IMR-90 (cell line): ENCODE measurements around the gene DCAF6. TPM values are rescaled to one million over a fixed set of nuclear protein-coding genes. Genes with fewer than 3 reads are reported as not detected.

Source experiments
- ATAC-seq: fragments of 200-7000 bp; cut with Tn5 transposase; 2 replicates; pipeline ENCODE4 v1.9.1; 2020; ENCODE audit warnings: low read depth, mild to moderate bottlenecking, moderate library complexity
- BruUV-seq: library from RNA; stranded (reverse); fragments of 400-500 nt; replicated peaks from 2 replicates; lab custom pipeline; 2021; lab: Mats Ljungman, UMichigan
- CTCF ChIA-PET: fragments of 300-600 bp; formaldehyde crosslinking; extraction: SDS; loops from one replicate; lab custom pipeline; 2021; ENCODE audit warnings: antibody characterized with exemption; lab: Yijun Ruan, JAX
- POLR2A ChIA-PET: fragments of 300-600 bp; sonication (Branson Sonifier 250); formaldehyde crosslinking; loops from one replicate; lab custom pipeline; 2022; ENCODE audit warnings: antibody characterized with exemption; ENCODE audit not compliant: unreplicated experiment; lab: Charles Lee
- DNase-seq: peaks from one replicate; pipeline ENCODE4 v3.0.0; 2013
- H2AFZ ChIP-seq: replicated peaks from 2 replicates; pipeline ENCODE3; 2013; ENCODE audit warnings: low read length, mild to moderate bottlenecking; ENCODE audit not compliant: poor library complexity
- H2AK5ac ChIP-seq: 2 replicates; pipeline ENCODE4 v1.6.1; 2013; ENCODE audit warnings: low read depth, low read length, inconsistent platforms
- H2AK9ac ChIP-seq: replicated peaks from 2 replicates; pipeline ENCODE3; 2013; ENCODE audit warnings: mild to moderate bottlenecking, low read depth, low read length, moderate library complexity; ENCODE audit not compliant: poor library complexity
- H2BK120ac ChIP-seq: 2 replicates; pipeline ENCODE4 v1.6.1; 2013; ENCODE audit warnings: low read depth, low read length, inconsistent platforms
- H2BK15ac ChIP-seq: 3 replicates; pipeline ENCODE4 v1.6.1; 2013; ENCODE audit warnings: low read depth, low read length, inconsistent platforms
- H2BK20ac ChIP-seq: 2 replicates; pipeline ENCODE4 v1.6.1; 2013; ENCODE audit warnings: low read depth, mild to moderate bottlenecking, inconsistent platforms, low read length, moderate library complexity
- H2BK5ac ChIP-seq: 2 replicates; pipeline ENCODE4 v1.6.1; 2013; ENCODE audit warnings: mild to moderate bottlenecking, low read depth, low read length, inconsistent platforms; ENCODE audit not compliant: poor library complexity, severe bottlenecking
- H3K14ac ChIP-seq: replicated peaks from 2 replicates; pipeline ENCODE4 v1.6.1; 2013; ENCODE audit warnings: low read depth, low read length, inconsistent platforms
- H3K18ac ChIP-seq: 2 replicates; pipeline ENCODE4 v1.6.1; 2013; ENCODE audit warnings: low read depth, low read length, control low read depth
- H3K23ac ChIP-seq: 2 replicates; pipeline ENCODE4 v1.6.1; 2013; ENCODE audit warnings: low read depth, low read length, inconsistent platforms
- H3K27ac ChIP-seq: 2 replicates; pipeline ENCODE4 v1.5.1; 2013; ENCODE audit warnings: mild to moderate bottlenecking, control low read depth, low read length; ENCODE audit not compliant: insufficient read depth
- H3K27me3 ChIP-seq: 2 replicates; pipeline ENCODE4 v1.6.1; 2013; ENCODE audit warnings: low read length; ENCODE audit not compliant: control insufficient read depth, insufficient read depth
- H3K36me3 ChIP-seq: 2 replicates; pipeline ENCODE4 v1.6.1; 2013; ENCODE audit warnings: low read length, mixed read lengths; ENCODE audit not compliant: control insufficient read depth, insufficient read depth
- H3K4ac ChIP-seq: 2 replicates; pipeline ENCODE4 v1.6.1; 2013; ENCODE audit warnings: low read depth, low read length, inconsistent platforms
- H3K4me1 ChIP-seq: 2 replicates; pipeline ENCODE4 v1.6.1; 2013; ENCODE audit warnings: low read length, mixed read lengths; ENCODE audit not compliant: control insufficient read depth, insufficient read depth
- H3K4me2 ChIP-seq: 2 replicates; pipeline ENCODE4 v1.6.1; 2013; ENCODE audit warnings: low read depth, mild to moderate bottlenecking, control low read depth, low read length, moderate library complexity
- H3K4me3 ChIP-seq: 2 replicates; pipeline ENCODE4 v1.5.1; 2013; ENCODE audit warnings: low read depth, mild to moderate bottlenecking, control low read depth, low read length, moderate library complexity; ENCODE audit not compliant: insufficient read depth
- H3K56ac ChIP-seq: 2 replicates; pipeline ENCODE4 v1.6.1; 2013; ENCODE audit warnings: low read length, inconsistent platforms; ENCODE audit not compliant: insufficient read depth; ENCODE audit errors: extremely low read depth
- H3K79me1 ChIP-seq, 2 experiments: 2 replicates each; pipeline ENCODE4 v1.6.1; 2013; ENCODE audit warnings: low read length in 2 of 2, inconsistent platforms in 1 of 2, low read depth in 1 of 2
- H3K9ac ChIP-seq: 2 replicates; pipeline ENCODE4 v1.6.1; 2013; ENCODE audit warnings: low read depth, low read length, control low read depth
- H3K9me1 ChIP-seq: 2 replicates; pipeline ENCODE4 v1.6.1; 2013; ENCODE audit warnings: low read length, inconsistent platforms; ENCODE audit not compliant: insufficient read depth
- H3K9me3 ChIP-seq: 2 replicates; pipeline ENCODE4 v1.6.1; 2013; ENCODE audit warnings: low read length; ENCODE audit not compliant: control insufficient read depth, insufficient read depth
- H4K20me1 ChIP-seq: 2 replicates; pipeline ENCODE4 v1.6.1; 2013; ENCODE audit warnings: low read length, inconsistent platforms; ENCODE audit not compliant: insufficient read depth
- H4K5ac ChIP-seq: 2 replicates; pipeline ENCODE4 v1.6.1; 2013; ENCODE audit warnings: mild to moderate bottlenecking, low read depth, low read length, control low read depth
- H4K8ac ChIP-seq, 2 experiments: 2 replicates each; pipeline ENCODE4 v1.6.1; 2013; ENCODE audit warnings: low read depth in 2 of 2, low read length in 2 of 2, control low read depth in 1 of 2, inconsistent platforms in 1 of 2
- H4K91ac ChIP-seq: 2 replicates; pipeline ENCODE4 v1.6.1; 2013; ENCODE audit warnings: low read depth, low read length, inconsistent platforms; ENCODE audit not compliant: insufficient read depth
- BHLHE40 ChIP-seq: fragments of 150-350 bp; IDR thresholded peaks from 2 replicates; pipeline ENCODE4 v1.6.1; 2016; ENCODE audit warnings: mild to moderate bottlenecking, low read depth, low read length
- CEBPB ChIP-seq: IDR thresholded peaks from 2 replicates; pipeline ENCODE4 v1.6.1; 2012; ENCODE audit warnings: low read depth, low read length, improper control_type of control experiment
- CHD1 ChIP-seq: IDR thresholded peaks from 2 replicates; pipeline ENCODE4 v1.6.1; 2012; ENCODE audit warnings: low read depth, low read length, improper control_type of control experiment
- CTCF ChIP-seq: conservative IDR thresholded peaks from 2 replicates; pipeline ENCODE4 v1.5.1; 2012; ENCODE audit warnings: mild to moderate bottlenecking, low read depth, low read length, improper control_type of control experiment
- ELK1 ChIP-seq: fragments of 150-350 bp; IDR thresholded peaks from 2 replicates; pipeline ENCODE4 v1.6.1; 2016; ENCODE audit warnings: low read depth, mild to moderate bottlenecking, low read length, moderate library complexity, borderline replicate concordance
- FOS ChIP-seq: fragments of 150-350 bp; IDR thresholded peaks from 2 replicates; pipeline ENCODE4 v1.6.1; 2016; ENCODE audit warnings: low read depth, low read length
- MAZ ChIP-seq: IDR thresholded peaks from 2 replicates; pipeline ENCODE4 v1.6.1; 2012; ENCODE audit warnings: low read depth, mild to moderate bottlenecking, low read length, improper control_type of control experiment, moderate library complexity, borderline replicate concordance
- MXI1 ChIP-seq: IDR thresholded peaks from 2 replicates; pipeline ENCODE4 v1.6.1; 2012; ENCODE audit warnings: low read depth, mild to moderate bottlenecking, low read length, moderate library complexity, borderline replicate concordance
- RAD21 ChIP-seq: IDR thresholded peaks from 2 replicates; pipeline ENCODE4 v1.6.1; 2012; ENCODE audit warnings: low read length, improper control_type of control experiment
- RCOR1 ChIP-seq: IDR thresholded peaks from 2 replicates; pipeline ENCODE4 v1.6.1; 2012; ENCODE audit warnings: mild to moderate bottlenecking, low read length, improper control_type of control experiment; ENCODE audit not compliant: insufficient replicate concordance
- RFX5 ChIP-seq: IDR thresholded peaks from 2 replicates; pipeline ENCODE4 v1.8.0; 2012; ENCODE audit warnings: low read depth, mild to moderate bottlenecking, low read length, moderate library complexity
- SMC3 ChIP-seq: fragments of 150-350 bp; IDR thresholded peaks from 2 replicates; pipeline ENCODE4 v1.6.1; 2016; ENCODE audit warnings: low read depth, mild to moderate bottlenecking, antibody characterized with exemption, low read length, moderate library complexity
- WGBS, 2 experiments: methylation state at CpG; one replicate each; pipeline versions ENCODE4 v1.1.5 to v1.1.7; 2013; ENCODE audit warnings: missing lambda C conversion rate in 2 of 2; ENCODE audit not compliant: insufficient read length in 1 of 2; ENCODE audit errors: extremely low coverage in 2 of 2; 5-methylcytosine and 5-hydroxymethylcytosine counted together
- dilution Hi-C: fragments of 300-500 bp; cut with HindIII; formaldehyde crosslinking; loops from one replicate; pipeline ENCODE4 v1.14.3; 2018; ENCODE audit warnings: low sequenced_read_pairs; ENCODE audit not compliant: unreplicated experiment
- in situ Hi-C: fragments of 300-500 bp; cut with MboI; formaldehyde crosslinking; loops from 3 replicates; pipeline ENCODE4 v1.14.3; 2019; ENCODE audit warnings: low sequenced_read_pairs, inconsistent platforms, mixed read lengths
- intact Hi-C: fragments of 100-400 bp; cut with micrococcal nuclease; formaldehyde crosslinking; loops from 2 replicates; pipeline ENCODE4 v1.10.0; 2022
- polyA plus RNA-seq, 3 experiments: library from polyadenylated mRNA; depleted of rRNA; stranded (reverse); fragments of >200 nt; gene quantifications; 2 replicates each; pipeline ENCODE4 v1.2.3, GENCODE V29; 2012; ENCODE audit warnings: low replicate concordance in 1 of 3
- total RNA-seq: library from RNA; depleted of rRNA; stranded (reverse); fragments of >200 nt; gene quantifications from 2 replicates; pipeline ENCODE4 v1.2.3, GENCODE V29; 2012

Gene DCAF6
- total and polyA plus RNA-seq, 2 of the 4 experiments (the other 2 are of a cell fraction) = 60.4 to 88.7 TPM

GRCh38 chr1:167911413-167911812 lies 25.1 kb upstream of the DCAF6 start:
- POLR2A ChIA-PET = no interaction called here

More at GRCh38 chr1:167911413-167911812, 25.1 kb upstream of the DCAF6 start:
- peaks cover 4% of the 10 kb centered on the region; the same call in 1 of the 2 replicates for H3K9me3 ChIP-seq
- H3K23ac ChIP-seq = no peak overlapping the region
- DNase-seq (no peak), ATAC-seq (no peak; the same call in 1 of the 2 replicates)
- no peak overlapping the region for H2BK120ac ChIP-seq
- H4K20me1 ChIP-seq = no peaks in the 10 kb centered on the region
- CTCF ChIA-PET = no interaction called here
- intact Hi-C loops = loop anchor here (2.0 kb wide), 1 partner anchor 53 kb away; no protein-coding TSS in a partner anchor
- no peaks in the 10 kb centered on the region for H3K79me1 ChIP-seq
- H2BK15ac ChIP-seq = no peak overlapping the region
- H3K18ac ChIP-seq = no peak overlapping the region
- in situ Hi-C loops = no loop called here
- H2AK5ac ChIP-seq = no peak overlapping the region
- H2AFZ ChIP-seq = no peak overlapping the region
- no peak overlapping the region for H4K5ac ChIP-seq
- H3K14ac ChIP-seq = 0 out of 2 replicates have a peak overlapping the region, but pooled peaks have one; percentile 56
- H3K4me2 ChIP-seq = no peak overlapping the region
- no peak overlapping the region for H3K9ac ChIP-seq
- no peak overlapping the region for H4K8ac ChIP-seq
- H3K27ac ChIP-seq = no peak overlapping the region
- WGBS, 2 experiments = no CpG with 5 or more reads among the region's 8 CpGs
- peaks cover 5% of the 10 kb centered on the region for H3K36me3 ChIP-seq
- no peaks in the 10 kb centered on the region for H3K27me3 ChIP-seq
- no peak overlapping the region for H4K91ac ChIP-seq
- no peak for TF ChIP-seq MXI1
- no peak for TF ChIP-seq ELK1
- no peak for TF ChIP-seq RAD21
- TF ChIP-seq RFX5 = no peak
- no peak for TF ChIP-seq BHLHE40
- no peak for TF ChIP-seq CHD1
- no peak for TF ChIP-seq FOS
- TF ChIP-seq CEBPB = no peak
- TF ChIP-seq CTCF = no peak
- TF ChIP-seq MAZ = no peak
- no peak for TF ChIP-seq RCOR1
- no peak for TF ChIP-seq SMC3
- H2AK9ac ChIP-seq = no peak overlapping the region
- no peak overlapping the region for H2BK20ac ChIP-seq
- H3K4me3 ChIP-seq = no peak overlapping the region
- H3K4me1 ChIP-seq = no peaks in the 10 kb centered on the region; the same call in 1 of the 2 replicates
- 0 out of 2 replicates have a peak, but pooled peaks cover 3% of the 10 kb centered on the region for H3K9me1 ChIP-seq
- no peak overlapping the region for H2BK5ac ChIP-seq
- BruUV-seq = no TSS peak
- dilution Hi-C loops = no loop called here
- H3K56ac ChIP-seq = no peak overlapping the region
- H3K4ac ChIP-seq = no peak overlapping the region
